Islet of Langerhans (tissue), 1 donor: Measurements from ENCODE around the gene CHAC2.
A peak's percentile ranks its signal among the peaks of the same experiment; 100 is the strongest.
"Not testable (repeated sequence)": the region's sequence is repeated elsewhere in the genome, so short reads cannot be mapped to it uniquely, and the experiment has no call there.

Experiments
- FAIRE-seq: peaks from one replicate; lab custom pipeline; 2011; peaks lifted over from hg19 to GRCh38; lab: Jason Lieb, UNC

Gene CHAC2

DNA sequence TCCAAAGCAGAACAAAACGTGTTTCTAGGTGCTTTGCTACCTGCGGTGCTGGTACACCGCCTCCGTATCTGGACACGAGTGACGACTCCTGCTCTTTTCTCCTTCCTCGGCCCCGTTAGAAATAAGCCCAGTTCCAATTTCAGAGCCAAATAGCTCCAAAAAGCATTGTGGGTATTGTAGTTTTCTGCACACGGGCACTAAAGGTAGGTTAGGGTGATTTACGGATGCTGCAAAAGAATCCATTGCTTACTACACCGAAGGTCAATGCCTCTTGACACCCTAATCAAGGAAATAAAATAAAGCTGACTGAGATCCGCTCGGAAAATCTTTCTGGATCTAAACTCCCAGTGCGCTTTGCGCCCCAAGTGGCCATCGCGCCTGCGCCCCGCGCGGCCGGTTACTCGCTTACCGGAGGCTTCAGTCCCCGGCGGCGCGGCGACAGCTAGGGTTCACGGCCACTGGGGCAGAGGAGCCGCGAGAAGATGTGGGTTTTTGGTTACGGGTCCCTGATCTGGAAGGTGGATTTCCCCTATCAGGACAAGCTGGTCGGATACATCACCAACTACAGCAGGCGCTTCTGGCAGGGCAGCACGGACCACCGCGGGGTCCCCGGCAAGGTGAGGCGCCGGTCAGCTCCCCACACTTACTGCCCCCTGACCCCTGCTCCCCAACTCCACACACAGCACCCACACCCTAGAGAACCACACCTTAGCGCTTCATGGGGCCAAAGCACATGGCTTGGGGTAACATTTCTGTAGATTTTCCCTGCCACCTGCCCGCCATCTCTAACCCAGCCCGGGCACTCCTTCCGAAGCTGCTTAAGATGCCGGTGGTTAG, at the start of gene CHAC2:
CHAC2 (plus strand) TSS at position 400 of the 837 bp plus-strand sequence; CDS start at position 483, 83 bp downstream.
- FAIRE-seq, result peak; percentile 82

DNA sequence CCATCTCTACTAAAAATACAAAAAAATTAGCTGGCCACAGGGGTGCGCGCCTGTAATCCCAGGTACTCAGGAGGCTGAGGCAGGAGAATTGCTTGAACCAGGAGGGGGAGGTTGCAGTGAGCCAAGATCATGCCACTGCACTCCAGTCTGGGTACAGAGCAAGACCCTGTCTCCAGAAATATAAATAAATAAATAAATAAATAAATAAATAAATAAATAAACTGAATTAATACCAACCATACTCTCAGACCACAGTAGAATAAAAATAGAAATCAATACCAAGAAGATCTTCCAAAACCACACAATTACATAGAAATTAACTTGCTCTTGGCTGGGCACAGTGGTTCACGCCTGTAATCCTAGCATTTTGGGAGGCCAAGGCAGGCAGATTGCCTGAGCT, 46.7 kb upstream of the CHAC2 start:
- FAIRE-seq, result not testable (repeated sequence)

DNA sequence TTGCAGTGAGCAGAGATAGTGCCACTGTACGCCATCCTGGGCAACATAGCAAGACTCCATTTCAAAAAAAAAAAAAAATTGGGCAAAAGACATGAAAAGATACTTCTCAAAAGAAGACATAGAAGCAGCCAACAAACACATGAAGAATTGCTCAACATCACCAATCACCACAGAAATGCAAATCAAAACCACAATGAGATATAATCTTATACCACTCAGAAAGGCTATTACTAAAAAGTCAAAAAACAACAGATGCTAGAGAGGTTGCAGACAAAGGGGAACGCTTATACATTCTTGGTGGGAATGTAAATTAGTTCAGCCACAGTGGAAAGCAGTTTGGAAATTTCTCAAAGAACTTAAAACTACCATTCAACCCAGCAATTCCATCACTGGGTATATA, 43.1 kb upstream of the CHAC2 start:
- no peak for FAIRE-seq

DNA sequence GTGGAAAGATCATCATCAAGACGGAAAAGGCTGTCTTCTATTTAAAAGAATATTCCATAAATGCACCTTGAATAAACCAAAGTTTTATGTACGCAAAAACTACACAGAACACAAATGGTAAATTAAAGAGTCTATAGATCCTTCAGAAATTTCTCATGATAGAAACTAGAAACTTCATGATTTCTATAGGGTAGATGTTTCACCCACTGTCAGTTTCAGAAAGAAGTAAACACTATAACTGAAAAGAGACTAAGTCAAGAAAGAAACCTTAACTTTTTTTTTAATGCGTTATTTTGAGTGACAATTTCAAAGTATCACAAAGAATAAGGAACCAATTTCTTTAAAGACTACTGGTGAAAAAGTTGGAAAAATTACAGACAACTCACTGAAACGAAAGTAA, 41.9 kb upstream of the CHAC2 start:
- FAIRE-seq, result no peak

DNA sequence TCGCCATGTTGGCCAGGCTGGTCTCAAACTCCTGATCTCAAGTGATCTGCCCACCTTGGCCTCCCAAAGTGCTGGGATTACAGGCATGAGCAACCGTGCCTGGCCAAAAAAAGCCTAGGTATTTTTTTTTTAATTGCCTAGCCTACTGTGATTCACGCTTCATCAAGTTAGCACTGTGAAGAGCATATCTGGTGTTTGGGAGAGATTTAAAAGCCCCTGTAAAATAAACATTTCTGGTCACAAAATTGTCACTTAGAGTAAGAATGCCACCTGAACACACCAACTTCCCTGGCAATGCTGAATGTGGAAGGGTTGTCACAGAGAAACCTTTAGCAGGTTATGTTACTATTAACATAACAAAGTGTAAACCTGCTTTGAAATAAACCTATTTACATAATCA, 39.7 kb upstream of the CHAC2 start:
- peak; percentile 86 for FAIRE-seq

DNA sequence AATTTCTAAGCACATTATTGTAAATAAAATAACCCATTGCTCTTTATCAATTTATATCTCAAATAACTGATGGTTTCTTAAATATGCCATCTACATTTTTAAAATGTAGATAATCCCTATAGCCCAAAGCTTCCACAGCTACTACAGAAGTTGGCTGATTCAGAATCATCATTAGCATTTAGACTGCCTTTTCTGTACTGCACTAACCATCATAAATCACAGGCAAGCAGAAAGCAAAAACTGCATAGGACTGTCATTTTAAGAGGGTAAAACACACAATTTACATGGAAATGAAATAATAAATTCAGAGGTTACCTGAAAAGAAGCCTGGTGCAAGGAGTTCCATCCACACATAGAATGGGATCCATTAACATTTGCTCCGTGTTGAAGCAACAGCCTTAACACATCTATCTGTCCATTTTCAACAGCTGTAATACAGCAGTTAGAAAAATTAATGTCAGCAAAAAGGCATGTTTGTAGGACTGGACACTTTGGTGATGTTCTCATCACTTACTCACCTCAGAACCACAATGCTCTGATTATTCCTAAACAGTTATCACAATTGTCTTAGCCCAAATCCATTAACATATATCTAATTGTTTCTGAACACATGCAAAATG, 38.4 kb upstream of the CHAC2 start:
- peak; percentile 49 for FAIRE-seq

DNA sequence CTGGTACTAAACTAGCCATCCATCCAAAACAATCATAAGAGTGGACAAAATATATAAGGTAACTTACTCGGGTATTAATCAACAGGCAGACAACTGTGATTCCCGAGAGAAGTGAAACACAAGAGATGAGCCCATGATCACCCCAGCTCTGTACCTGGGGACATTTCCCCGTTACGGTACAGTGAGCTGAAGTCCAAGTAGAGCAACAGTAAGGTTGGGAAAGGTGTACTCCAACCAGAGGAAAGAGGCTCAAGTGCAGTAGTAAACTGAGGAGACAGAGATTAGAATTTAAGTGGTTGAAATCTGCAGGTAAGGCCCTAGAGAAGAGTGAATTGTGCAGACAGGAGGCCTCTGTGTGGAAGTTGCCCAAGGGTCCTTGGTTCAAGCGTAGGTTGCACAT, 30.5 kb upstream of the CHAC2 start:
- FAIRE-seq, result no peak

DNA sequence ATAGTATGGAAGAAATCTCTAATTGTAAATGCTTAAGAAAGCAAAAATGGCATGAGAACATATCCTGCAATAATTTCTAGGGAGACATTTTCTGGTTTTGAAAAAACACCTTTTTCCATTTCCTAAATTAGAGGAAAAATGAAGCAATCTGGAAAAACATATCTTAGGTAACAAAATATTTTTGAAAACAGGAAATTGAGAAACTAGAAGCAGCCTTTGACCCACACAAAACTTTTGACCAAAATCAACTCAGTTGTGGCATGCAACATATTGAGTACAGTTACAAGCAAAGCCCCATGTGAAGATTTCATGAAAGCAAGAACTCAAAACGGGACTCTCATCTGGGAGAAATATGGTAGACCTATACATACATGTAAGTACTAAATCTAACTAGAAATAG, 28.6 kb upstream of the CHAC2 start:
- FAIRE-seq, result no peak

DNA sequence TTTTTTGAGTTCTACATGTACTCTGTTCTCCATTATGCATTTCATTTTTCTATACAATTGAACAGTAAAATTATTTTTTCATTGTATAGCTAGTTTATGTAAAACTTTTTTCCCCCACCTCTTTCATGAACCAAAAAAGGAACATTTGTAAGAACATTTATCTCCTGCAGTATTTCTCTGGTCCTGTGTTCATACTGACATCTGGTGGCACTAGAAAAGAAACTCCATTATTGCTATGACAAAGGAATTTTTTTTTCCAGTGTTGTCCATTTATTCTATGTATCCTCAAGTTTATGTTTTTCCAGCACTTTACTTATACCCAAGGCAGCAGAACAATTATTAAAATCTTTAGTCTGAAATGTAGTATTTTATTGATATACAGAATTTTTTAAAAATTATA, 27.4 kb upstream of the CHAC2 start:
- FAIRE-seq, result peak; percentile 99

DNA sequence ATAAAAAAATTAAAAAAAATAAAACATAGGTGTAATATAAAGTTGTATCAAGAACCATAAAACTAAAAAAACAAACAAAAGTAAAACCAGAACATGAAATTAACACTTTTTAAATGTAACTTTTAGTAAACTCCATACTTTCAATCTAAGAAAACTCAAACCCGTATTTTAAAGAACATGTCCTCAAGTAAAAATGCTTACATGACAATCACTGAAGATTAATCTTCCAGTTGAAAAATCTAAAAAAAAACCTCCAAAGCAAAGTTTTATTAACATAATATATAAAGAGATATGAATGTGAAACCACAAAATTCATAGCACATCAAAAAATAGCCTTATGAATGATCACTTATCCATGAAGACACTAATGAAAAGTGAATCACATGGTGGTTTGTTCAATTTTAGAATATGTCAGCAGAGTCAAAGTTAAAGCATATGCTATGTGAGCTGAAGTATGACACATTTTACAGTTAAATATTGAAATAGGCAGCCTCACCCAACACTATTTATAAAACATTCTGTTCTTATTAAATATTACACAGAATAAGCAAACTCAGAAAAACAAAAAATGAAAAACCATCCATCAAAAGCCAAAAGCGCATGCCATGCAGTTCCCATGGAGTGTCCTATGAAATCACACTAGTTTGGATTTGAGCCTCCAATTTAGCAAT, 23.1 kb upstream of the CHAC2 start:
- no peak for FAIRE-seq

DNA sequence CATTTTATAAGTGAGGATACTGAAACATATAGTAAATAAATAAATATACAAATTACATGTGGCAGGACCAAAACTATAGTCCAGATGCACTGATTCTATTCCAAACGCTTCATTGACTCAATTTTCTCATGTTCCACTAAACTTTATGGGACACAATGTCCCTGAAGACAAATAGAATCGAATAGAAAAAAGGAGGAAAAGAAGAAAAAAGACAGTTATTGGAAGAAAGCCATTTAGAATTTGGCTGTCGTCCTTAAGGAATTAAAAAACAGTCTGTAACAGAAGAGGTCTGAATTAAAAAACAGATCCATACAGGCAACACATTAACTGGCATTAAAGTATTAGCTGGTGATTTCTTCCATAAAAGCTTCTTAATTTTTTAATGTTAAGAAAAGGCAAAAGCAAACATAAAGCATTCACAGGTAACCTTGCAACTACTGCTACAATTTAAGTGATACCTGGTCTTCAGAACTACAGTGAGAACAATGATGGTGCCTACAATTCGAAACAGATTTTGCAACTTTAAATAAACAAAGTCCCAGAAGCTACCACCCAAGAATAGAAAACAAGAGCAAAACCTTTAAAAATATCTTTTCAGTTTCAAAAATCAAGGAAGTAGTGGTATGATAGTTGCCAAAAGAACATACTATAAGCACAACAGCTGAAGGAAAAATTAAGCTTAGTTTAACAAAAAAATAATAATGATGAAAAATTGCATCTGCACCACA, 17.4 kb upstream of the CHAC2 start:
- no peak for FAIRE-seq

DNA sequence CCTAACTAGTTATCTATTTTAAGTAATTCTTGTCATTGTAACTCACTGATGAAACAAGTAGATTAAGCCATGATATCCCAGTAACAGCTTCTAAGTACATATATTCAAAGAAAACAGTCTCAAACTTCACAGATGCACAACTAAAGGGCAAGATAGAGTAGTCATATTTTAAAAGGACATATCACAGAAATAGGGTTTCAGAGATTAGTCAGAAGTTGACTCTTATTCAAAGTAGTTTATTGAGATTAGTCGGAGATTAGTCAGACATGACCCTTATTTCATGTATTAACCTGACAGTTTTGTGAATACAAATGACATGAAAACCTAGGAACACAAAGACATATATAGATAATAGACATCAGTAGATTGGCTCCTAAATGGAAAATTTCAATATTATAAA, 15.9 kb upstream of the CHAC2 start:
- peak; percentile 17 for FAIRE-seq

DNA sequence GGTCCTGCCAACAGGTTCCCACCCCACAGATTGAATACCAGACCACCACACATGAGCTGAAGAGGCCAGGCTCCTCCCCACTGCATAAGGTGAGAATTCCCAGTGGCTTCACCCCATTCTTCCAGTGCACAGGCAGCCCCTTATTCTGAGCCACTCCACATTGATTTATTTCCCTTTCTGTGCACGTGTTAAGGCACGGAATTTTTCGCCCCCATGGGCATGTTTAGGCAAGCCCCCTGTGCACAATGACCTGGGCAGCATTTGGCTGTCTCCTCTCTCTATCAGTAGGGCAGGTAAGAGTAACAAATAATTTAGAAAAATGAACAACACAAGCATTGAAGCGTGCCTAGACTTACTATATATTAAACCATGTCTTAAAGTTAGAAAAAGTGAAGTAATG, 15.2 kb upstream of the CHAC2 start:
- FAIRE-seq, result no peak

DNA sequence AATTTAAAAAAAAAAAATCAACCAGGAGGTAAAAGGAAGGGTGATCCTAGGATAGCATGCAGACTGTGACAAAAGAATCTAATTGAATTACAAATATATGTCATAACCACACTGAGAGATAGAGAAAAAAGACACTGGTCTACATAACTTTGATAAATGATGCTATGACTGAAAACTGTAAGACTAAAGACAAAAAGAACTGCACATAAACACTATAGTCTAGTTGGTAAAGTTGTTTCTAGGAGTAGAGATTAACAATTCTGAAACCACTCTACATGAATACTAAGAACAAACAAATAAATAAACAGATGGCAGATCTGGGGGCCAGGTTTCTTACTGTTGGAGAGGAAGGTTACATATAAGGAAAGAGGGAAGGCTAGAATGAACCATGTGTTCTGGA, 14.6 kb upstream of the CHAC2 start:
- FAIRE-seq, result no peak

DNA sequence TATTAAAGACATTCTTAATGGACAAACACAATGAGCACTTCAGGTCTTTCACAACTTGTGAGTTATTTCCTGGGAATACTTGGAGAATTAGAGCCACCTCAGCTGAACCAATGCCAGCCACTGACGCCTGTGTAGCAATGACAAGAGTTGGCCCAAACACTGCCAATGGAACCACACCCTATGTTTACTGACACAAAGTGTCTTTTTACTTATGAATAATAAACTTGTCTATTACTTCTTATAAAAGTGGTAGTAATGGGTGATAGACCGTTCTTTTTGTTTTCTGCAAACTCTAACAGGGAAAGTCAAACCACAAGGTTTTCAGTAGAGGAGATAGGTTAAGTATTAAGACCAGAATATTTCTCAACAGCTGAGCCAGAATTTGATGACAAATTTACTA, 12.5 kb upstream of the CHAC2 start:
- no peak for FAIRE-seq

DNA sequence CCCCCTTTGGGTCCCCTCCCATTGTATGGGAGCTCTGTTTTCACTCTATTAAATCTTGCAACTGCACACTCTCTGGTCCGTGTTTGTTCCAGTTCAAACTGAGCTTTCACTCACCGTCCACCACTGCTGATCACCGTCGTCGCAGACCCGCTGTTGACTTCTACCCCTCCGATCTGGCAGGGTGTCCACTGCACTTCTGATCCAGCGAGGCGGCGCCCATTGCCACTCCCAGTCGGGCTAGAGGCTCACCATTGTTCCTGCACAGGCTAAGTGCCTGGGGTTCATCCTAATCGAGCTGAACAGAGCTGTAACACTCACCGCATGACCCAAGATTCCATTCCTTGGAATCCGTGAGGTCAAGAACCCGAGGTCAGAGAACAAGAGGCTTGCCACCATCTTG, 11.0 kb upstream of the CHAC2 start:
- no peak for FAIRE-seq

DNA sequence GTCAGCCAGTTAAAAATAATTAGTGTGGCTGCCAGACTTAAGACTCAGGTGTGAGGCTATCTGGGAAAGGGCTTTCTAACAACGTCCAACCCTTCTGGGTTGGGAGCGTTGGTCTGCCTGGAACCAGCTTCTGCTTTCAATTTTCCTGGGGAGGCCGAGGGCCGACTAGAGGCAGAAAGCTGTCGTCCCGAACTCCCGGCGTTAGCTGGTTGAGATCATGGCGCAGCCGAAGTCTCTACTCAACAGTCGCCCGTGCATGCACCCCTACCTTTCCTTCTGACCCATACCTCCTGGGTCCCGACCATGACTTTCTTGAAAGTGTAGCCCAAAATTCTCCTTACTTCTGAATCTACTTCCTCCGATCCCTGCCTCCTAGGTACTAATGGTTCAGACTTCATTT, 10.4 kb upstream of the CHAC2 start:
- not testable (repeated sequence) for FAIRE-seq

DNA sequence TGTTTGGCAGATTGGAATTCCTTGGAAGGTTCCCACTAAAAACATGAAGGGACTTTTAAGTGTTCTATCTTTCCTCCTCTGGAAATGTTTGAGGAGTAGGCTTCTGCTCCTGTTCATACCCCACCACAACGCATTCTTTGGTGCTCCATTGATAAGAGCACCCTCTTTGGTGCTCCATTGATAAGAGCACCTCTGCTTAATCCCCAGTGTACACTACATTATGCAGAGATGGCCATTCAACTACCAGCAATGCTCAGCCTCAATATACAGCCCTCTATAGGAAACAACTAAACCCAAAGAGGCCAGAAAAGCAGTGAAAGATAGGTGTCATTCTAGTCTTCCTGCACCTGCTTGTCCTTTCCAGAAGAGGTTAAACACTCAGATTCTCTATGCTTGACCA, 1.8 kb upstream of the CHAC2 start:
- no peak for FAIRE-seq

DNA sequence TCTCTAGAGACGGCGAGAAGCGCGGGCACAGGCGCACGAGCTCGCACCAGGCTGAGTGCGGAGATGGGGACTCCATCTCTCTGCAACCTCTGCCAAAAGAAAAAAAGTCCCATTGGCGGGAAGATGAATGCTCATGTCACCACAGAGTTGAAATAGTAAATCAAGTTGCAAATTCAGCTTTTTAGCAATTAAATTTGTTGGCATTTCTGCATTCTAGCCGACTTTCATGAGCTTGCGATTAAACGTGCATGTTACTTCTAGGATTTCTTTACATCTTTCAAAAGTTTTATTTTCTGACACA, 588 bp downstream of the CHAC2 start:
- no peak for FAIRE-seq

DNA sequence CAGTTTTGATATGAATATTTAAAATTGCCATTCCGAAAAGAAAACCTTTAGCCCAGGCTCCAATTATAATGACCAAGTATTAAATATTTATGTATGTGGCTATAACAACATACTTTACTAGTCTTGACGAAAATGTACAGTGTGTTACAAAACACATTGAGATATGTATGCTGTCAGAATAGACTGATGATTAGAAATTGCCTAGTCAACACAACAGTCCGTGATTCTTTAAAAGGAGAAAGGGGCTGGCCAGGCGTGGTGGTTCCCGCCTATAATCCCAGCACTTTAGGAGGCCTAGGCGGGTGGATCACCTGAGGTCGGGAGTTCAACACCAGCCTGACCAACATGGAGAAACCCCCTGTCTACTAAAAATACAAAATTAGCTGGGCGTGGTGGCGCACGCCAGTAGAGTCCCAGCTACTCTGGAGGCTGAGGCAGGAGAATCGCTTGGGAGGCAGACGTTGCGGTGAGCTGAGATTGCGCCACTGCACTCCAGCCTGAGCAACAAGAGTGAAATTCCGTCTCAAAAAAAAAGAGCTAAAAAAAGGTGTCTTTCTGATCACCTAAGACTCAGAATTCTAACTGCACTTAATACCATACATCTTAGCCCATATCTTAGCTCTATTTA, 1.8 kb downstream of the CHAC2 start:
- no peak for FAIRE-seq

DNA sequence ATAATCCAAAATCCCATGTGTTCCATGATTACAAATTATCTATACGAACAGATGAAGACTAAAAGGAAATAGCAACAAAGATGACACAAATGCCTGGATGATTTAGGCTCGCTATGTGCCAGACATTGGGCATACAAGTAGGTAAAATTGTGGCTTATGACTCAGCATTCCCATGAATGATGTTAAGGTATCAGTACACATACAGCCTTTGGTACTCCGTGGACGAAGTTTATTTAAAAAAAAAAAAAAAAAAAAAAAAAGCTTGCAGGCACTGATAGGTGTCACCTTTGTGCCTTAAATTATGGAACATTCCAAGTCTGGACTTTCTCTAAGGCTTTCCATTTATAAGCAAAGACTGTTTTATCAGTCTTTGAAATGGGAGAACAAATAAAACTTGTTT, 2.7 kb downstream of the CHAC2 start:
- FAIRE-seq, result no peak

DNA sequence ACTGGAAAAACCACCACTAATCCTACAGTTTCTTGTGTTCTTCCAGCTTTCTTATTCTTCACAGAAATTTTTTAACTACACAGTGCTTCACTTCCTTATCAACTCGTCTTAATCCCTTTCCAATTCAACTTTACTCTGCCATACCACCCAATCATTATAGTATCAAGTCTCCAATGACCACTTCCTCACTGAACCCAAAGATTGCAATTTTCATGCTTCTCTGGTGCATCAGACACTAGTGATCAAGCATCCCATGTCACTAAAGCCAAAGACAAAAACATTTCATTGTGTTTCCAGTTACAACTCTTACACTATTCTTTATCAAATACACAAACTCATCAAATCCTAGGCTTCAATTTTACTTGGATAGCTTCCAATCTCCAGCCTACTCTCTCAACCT, 9.5 kb downstream of the CHAC2 start:
- no peak for FAIRE-seq
